IPS-NIHi11 (cell line): ENCODE measurements around the gene IL4R.
"Not testable (repeated sequence)": the region's sequence is repeated elsewhere in the genome, so short reads cannot be mapped to it uniquely, and the experiment has no call there.

Experiments
- DNase-seq: peaks from one replicate; pipeline ENCODE4 v3.0.0; 2012; ENCODE audit warnings: mixed read lengths, low spot score

IL4R gene

DNA sequence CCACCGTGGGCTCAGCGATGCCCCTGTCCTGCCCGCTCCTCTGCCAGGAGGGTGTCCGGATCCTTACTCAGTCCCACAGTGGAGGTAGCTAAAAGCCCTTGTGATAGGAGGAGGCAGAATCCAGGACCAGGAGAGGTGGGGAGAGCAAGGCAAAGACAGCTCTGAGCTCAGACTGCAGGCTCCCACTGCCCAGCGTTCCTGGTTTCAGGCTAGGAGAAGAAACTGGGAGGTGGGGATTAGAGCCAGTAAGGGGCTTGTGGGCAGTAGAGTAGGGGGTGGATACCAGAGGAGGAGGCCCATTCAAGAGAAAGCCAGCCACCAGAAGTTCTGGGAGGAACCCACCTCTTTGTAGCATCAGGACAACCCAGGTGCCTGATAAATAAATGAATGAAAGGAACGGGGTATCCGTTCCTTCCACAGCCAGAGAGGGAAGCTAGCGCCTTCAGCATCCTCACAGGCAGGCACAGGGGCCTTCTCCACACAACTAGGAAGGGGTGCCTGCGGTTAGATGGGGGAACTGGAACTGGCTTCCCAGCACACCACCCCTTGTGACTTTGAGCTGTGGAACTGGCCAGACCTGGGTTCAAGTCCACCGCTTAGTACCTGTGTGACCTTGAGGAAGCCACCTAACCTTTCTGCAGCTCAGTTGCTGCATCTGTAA is 90.5 kb downstream of the IL4R start:
- DNase-seq, result no peak

DNA sequence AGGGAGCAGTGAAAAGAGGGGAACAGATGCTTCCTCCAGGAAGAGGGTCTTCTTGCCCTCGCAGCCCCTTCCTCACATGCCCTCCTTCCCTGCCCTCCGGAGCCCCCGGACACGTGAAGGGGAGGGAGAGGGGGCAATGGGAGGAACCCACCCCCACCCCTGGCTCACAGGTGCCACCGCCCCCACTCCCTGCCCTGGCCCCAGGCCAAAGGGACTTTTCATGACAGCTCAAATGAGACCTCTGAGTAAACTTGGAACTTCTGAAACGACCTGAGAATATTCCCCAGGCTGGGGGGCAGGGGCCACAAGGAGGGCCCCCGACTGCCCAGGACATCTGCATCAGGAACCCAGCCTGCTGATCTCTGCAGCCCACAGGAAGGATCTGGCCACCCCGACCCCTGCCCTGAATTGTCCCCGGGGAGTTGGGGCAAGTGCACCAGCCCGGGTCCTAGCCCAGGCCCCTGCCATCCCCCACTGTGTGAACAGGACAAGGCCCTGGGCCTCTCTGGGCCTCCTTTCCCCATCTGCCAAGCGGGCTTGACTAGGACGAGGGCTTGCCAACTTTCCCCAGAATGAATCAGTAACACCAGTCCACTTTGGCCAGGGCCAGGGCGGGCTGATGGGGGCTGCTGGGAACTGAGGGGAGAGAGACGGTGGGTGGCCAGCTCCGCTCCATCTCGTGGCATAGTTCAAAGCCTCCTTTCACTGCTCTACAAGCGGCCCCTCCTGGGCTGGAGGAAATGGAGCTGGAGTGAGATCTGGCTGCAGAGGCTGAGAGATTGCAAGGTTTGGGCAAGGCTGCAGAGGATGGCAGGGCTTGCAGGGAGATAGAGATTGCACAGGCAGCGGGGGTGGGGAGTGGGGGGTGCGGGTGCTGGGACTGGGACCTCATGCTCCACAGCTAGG is 92.0 kb downstream of the IL4R start:
- DNase-seq, result no peak

DNA sequence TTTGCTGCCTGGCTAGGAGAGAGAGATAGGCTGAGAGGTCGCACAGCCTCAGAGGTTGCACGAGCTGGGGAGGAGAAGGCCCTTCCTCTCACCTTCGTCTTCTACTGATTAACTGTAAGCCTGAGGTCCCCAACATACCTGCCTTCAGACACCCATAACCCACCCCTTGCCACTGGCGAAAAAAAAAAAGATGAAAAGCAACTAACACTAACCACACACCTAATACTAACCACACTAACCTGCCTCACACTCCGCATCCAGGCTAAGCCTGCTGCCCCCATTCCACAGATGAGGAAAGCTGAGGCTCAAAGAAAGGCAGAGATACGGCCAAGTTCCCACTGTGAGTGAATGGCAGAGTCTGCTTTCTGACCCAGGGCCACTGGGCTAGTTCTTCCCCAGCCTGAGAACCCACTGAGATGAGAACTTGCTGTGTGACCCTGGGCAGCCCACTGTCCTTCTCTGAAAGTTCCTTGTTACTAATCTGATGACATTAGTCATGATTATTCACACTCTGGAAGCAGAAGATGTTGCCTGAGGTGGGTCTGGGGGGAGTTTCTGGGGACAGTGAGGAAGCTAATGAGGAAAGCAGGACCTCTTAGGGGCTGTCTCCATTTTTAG is 92.8 kb downstream of the IL4R start:
- DNase-seq, result no peak

DNA sequence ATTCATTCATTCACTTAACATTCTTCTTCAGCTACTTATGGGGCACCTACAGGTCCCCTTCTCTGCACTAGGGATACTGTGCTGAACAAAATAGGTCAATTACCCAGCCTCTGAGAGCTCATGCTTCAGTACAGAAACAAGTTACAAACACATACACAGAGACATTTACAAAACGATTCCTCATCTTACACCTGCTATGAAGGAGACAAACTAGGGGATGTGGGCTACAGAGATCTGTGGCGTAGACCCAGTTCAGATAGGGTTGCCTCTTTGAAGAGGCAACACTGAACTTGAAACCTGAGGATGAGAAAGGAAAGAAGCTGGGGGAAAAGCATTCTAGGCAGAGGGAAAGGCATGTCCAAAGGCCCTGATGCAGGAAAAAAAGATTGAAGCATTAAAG is 93.4 kb downstream of the IL4R start:
- no peak for DNase-seq

DNA sequence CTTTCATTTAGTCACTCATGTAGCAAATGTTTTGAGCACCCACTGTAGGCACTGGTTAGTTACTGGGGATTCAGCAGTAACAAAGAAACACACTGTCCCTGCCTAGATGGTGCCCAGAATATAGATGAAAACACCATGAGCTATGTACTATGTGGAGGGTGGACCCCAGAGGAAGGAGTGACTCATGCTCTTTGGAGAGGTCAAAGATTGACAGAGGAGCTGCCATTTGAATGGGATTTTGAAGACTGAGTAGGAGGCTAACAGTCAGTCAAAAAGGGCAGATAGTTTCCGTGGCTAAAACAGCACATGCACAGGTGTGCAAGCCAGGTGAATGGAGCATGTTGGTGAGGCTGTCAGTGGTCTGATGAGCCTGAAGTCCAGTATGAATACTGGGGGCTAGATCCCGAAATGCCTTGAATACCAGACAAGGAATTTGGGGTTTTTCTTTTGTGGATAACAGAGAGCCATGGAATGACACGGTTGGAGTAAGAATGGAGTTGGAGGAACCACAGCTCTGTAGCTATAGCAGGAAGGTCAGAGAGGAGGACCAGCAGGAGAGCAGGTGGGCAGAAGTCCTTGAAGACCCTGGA is 94.3 kb downstream of the IL4R start:
- no peak for DNase-seq

DNA sequence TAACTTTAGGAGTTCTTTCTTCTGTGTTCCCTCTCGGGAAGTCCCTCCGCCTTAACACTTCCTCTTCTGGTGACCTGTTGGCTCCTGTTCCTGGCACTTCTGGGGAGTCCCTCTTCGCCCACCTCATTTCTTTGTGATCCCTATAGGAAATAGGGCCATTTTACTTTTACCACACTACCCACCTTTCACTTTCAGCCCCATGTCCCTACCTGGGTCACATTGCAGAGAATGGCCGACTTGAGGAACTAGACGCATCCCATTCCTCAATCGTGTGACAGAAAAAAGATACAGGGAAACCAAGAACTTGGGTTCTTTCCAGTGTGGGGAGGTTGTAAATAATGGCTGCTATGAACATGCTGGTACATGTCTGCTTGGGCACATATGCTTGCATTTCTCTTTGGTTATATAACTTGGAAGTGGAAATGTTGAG is 94.8 kb downstream of the IL4R start:
- DNase-seq, result no peak

DNA sequence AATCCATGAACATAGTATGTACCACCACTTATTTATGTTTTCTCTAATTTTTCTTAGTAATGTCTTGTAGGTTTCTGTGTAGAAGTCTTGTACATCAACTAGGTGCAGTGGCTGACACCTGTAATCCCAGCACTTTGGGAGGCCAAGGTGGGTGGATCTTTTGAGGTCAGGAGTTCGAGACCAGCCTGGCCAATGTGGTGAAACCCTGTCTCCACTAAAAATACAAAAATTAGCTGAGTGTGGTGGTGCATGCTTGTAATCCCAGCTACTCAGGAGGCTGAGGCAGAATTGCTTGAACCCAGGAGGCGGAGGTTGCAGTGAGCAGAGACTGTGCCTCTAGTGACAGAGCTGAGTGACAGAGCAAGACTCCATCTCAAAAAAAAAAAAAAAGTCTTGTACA is 96.2 kb downstream of the IL4R start:
- DNase-seq, result not testable (repeated sequence)

DNA sequence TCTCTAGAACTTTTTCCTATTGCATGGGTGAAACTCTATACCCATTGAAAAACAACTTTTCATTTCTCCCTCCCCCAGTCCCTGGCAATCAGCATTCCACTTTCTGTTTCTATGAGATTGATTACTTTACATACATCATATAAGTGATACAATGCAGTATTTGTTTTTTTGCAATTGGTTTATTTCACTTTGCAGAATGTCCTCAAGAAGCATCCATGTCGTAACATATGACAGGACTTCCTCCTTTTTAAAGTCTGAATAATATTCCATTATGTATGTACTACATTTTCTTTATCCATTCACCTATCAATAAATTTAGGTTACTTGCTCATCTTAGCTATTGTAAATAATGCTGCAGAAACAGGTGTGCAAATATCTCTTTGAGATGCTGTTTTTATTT is 97.0 kb downstream of the IL4R start:
- DNase-seq, result no peak

DNA sequence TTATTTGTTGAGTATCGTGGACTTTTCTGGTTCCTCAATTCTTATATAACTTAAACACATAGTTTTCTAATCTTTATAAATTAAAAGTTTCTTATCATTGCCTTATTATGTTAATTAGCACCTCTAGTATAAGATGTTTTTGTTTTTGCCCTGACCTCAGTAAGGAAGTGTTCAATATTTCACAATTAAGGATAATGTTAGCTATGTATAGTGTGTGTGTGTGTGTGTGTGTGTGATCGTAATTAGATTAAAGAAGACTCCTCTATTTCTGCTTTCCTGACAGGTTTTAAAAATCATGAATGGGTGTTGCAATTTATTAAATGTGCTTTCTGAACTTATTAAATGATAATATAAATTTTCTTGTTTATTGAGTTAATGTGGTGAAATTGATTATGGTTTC is 100.2 kb downstream of the IL4R start:
- DNase-seq, result no peak
